VCaP (cell line): ENCODE measurements around the gene ZW10.
"Not testable (repeated sequence)": the region's sequence is repeated elsewhere in the genome, so short reads cannot be mapped to it uniquely, and the experiment has no call there.

Experiments used
- H3K27ac ChIP-seq: fragments of 450-650 bp; 2 replicates; pipeline ENCODE4 v1.5.1; 2017
- CTCF ChIP-seq: fragments of 450-650 bp; conservative IDR thresholded peaks from 2 replicates; pipeline ENCODE4 v1.5.1; 2017; ENCODE audit warnings: mild to moderate bottlenecking, moderate library complexity

Gene ZW10

DNA sequence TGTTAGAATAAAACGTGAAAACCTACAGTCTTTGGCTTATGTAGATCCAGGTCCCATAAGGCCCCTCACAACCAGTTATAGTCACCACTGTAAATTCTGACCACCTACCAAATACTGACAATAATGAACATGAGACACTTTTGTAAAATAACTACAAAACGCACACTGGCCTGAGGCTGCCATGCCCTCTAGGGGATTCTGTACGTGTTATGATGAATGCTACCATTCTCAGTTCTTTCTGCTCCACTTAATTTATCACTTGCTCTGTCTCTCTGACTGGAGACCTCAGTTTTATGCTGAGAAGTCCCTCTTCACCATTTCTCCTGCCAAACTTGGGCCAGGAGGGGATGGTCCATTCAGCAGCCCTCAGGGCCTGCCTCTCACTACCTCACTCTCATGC lies 48.7 kb downstream of the ZW10 start:
- TF ChIP-seq CTCF, result no peak
- no peak overlapping the region for H3K27ac ChIP-seq

GRCh38 chr11:113723787-113724186 lies 49.7 kb downstream of the ZW10 start:
- no peak for TF ChIP-seq CTCF
- H3K27ac ChIP-seq, result no peak overlapping the region

GRCh38 chr11:113722934-113723333 lies 50.6 kb downstream of the ZW10 start:
- no peak for TF ChIP-seq CTCF
- no peak overlapping the region for H3K27ac ChIP-seq

DNA sequence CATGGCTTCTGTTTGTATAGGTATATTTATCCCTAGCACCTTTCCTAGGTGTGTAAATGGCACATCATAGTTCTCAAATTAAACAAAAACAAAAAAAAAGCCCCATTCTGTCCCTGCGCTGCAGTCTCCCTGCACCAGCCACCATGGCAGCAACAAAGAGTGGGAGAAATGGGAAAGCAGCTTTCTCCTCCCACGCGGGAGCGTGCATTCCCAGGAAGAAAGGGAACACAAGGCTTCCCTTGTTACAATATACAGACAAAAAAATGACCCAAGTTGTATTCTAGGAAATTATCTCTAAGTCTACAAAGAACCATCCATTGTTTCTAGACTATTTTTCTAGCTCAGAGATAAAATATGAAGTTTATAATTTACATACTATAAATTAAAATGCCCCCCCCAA lies 51.3 kb downstream of the ZW10 start:
- TF ChIP-seq CTCF, result no peak
- H3K27ac ChIP-seq, result no peak overlapping the region

DNA sequence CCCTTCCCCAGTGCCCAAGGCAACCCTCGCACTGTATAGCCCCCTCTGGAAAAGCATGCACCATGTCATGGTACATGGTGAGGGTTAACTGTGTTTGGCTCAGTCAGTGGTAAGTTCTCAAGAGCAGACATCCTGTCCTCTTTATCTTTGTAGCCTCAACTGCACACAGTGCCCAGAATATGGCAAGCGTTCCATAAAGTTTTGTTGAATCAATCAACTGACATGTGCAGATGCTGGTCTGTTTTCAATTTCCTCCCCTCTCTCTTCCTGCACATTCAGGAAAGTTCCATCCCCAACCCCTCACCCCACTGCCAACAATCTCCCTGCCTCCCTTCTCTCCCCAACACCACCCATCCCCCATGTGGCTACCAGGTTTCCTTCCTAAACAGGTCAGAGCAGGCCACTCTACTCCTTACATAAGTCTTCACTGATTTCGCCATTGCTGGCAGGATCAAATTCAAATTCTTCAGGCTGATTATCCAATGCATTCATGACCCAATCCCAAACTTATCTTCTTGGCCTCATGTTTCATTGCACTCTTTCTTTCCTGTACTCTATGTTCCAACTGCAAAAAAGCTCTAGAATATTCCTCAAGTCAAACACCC lies 51.9 kb downstream of the ZW10 start:
- TF ChIP-seq CTCF, result no peak

GRCh38 chr11:113720478-113720877 lies 53.0 kb downstream of the ZW10 start:
- H3K27ac ChIP-seq, result not testable (repeated sequence)

More for the DNA sequence above, 51.9 kb downstream of the ZW10 start:
- H3K27ac ChIP-seq, result no peak overlapping the region

- H3K27ac ChIP-seq, result no peak overlapping the region
- no peak for TF ChIP-seq CTCF
These were observed 57.4 kb downstream of the ZW10 start for GRCh38 chr11:113715882-113716625.

DNA sequence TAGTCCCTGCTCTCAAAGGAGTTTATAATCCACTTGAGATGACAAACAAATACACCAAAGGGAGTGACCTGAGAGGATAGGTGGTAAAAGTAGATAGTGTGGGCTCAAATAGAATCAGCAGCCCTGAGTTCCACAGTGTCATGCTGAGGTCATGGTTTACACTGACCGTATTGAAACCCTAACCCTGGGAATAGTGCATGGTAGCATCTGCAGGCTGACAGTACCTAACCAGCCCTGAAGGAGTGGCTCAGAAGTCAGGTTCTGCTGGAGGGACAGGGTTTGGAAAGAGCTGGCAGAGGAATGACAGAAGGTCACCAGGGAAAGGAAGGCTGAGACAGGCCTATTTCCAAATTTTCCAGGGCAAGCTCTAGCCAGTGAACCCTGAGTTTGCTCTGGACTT lies 58.2 kb downstream of the ZW10 start:
- H3K27ac ChIP-seq, result no peak overlapping the region
- TF ChIP-seq CTCF, result no peak
